ENCODE results near the gene TTC12. TPM values are rescaled to one million over a fixed set of nuclear protein-coding genes. Genes with fewer than 3 reads are reported as not detected.

TTC12 gene, protein sequence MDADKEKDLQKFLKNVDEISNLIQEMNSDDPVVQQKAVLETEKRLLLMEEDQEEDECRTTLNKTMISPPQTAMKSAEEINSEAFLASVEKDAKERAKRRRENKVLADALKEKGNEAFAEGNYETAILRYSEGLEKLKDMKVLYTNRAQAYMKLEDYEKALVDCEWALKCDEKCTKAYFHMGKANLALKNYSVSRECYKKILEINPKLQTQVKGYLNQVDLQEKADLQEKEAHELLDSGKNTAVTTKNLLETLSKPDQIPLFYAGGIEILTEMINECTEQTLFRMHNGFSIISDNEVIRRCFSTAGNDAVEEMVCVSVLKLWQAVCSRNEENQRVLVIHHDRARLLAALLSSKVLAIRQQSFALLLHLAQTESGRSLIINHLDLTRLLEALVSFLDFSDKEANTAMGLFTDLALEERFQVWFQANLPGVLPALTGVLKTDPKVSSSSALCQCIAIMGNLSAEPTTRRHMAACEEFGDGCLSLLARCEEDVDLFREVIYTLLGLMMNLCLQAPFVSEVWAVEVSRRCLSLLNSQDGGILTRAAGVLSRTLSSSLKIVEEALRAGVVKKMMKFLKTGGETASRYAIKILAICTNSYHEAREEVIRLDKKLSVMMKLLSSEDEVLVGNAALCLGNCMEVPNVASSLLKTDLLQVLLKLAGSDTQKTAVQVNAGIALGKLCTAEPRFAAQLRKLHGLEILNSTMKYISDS
- polyA plus RNA-seq: 9.8 TPM

DNA sequence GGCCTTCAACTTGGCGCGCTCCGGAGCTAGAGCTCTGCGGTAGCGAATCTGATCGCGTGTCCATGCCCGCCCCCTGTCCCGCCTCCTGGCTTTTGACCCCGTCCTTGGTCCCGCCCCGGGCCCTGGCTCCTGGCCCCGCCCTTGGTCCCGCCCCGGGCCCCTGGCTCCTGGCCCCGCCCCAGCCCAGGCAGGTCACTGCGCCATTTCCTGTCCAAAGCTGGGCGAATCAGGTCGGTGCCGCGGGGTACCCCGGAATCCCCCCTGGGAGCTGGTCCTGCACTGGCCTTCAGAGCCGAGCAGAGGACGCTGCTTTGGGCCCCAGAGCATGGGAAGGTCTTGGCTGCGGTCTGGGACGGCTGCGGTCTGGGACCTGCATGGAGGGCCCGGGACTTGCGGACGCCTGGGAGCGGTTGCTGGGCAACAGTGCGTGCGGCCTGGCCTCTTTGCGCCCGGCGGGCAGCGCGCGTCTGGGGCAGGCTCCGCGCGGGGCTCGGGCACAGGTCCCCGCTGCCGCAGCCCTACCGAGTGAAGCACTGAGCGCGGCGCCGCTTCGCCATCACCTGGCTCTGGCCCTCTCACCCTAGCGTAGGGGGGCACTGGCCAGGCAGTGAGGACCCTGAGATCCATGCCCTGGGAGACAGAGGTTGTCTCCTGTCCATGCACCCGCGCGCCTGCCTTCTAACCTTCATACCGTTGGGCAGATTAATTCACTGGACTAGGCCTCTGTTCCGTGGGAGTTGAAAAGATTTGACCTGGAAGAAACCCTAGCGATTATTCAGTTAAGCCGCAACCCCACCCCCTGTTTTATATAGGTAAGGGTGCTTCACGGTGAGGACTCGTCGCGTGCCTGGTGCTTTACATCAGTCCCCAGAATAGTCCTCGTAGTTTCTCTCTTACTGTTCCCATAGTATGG lies at the start of gene TTC12:
Gene TTC12 (plus strand): TSS at position 195 of the 913 bp plus-strand sequence. CDS start 1,675 bp downstream, outside the sequence.
- Mint-ChIP-seq H3K4me1 (peaks cover 14 to 27% (median 17%) of the 10 kb centered on the region in 3 donors), H3K4me3 (peak within 1 kb of the TSS; percentile 82 to 92 (median 87)), H3K27ac (peak within 1 kb of the TSS; percentile 69 to 91 (median 76)), H3K9me3 (no peaks in the 10 kb centered on the region), H3K36me3 (peaks cover 9% of the 10 kb centered on the region), H3K27me3 (no peaks in the 10 kb centered on the region)

DNA sequence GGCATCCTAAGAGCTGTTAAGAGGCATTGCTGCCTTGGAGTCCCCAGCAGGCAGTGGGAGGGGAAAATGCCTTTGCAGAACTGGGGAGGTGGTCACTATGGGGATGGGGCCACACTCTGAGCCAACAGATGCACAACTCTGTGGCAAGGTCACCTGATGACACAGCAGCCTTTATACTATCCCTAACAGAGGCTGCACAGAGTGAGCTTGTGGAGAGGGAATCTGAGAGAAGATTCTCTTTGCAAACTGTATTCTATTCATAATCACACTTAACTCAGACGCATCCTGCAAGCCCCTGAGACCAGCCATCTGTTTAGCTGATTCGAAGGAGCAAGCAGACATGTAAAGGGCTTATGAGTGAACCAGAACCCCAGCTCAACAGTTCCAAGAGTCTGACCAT lies 49.0 kb upstream of the TTC12 start:
- H3K27me3 Mint-ChIP-seq: peaks cover 13% of the 10 kb centered on the region
- no peaks in the 10 kb centered on the region for H3K9me3 Mint-ChIP-seq
- no peak overlapping the region for H3K27ac Mint-ChIP-seq
- no peaks in the 10 kb centered on the region for H3K36me3 Mint-ChIP-seq
- H3K4me3 Mint-ChIP-seq: no peak overlapping the region
- H3K4me1 Mint-ChIP-seq: peaks cover 0 to 8% (median 0%) of the 10 kb centered on the region in 3 donors

DNA sequence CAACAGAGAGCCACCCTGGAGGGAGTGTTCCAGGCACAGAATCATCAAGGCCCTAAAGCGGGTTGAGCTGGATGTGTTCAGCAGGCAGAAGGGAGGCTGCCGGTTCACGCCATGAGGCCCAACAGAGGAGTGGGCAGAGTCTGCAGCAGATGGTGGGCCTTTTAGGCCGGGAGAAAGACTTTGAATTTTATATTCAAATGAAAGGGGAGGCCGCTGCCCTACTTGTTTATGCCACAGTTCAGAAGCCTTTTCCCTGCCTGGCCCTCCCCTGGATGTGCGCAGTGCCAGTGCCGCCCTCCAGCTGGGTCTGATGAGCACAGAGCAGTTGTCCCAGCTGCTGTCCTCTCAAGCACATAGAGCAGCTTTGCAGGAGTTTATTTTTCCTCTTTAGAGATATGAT lies 46.9 kb upstream of the TTC12 start:
- H3K27ac Mint-ChIP-seq: no peak overlapping the region
- H3K36me3 Mint-ChIP-seq: no peaks in the 10 kb centered on the region
- H3K4me3 Mint-ChIP-seq: no peak overlapping the region
- peaks cover 0 to 5% (median 0%) of the 10 kb centered on the region in 3 donors for H3K4me1 Mint-ChIP-seq
- H3K9me3 Mint-ChIP-seq: no peaks in the 10 kb centered on the region
- peaks cover 12% of the 10 kb centered on the region for H3K27me3 Mint-ChIP-seq

GRCh38 chr11:113269096-113269495 lies 45.3 kb upstream of the TTC12 start:
- H3K4me3 Mint-ChIP-seq: no peak overlapping the region
- no peaks in the 10 kb centered on the region for H3K36me3 Mint-ChIP-seq
- H3K4me1 Mint-ChIP-seq: no peaks in the 10 kb centered on the region
- H3K27me3 Mint-ChIP-seq: peaks cover 10% of the 10 kb centered on the region
- H3K27ac Mint-ChIP-seq: no peak overlapping the region
- no peaks in the 10 kb centered on the region for H3K9me3 Mint-ChIP-seq

DNA sequence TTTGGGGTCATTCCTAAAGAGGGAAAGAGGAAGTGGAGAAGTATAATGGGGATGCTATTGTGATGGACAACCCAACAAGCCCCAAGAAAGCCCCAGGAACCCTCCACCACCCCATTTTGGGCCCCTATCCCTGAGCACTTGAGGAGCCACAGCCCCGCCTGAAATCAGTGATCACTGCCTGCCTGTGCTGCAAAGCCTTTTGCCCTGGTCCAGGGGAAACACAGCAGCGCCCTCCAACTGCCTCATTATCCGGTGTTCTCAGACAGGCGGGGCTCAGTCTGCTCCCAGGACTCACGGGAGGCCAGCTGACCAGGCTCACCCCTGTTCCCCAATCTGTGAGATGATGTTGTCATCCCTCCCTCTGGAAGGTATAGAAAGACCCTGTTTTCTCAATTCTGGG lies 44.7 kb upstream of the TTC12 start:
- Mint-ChIP-seq H3K9me3 (no peaks in the 10 kb centered on the region), H3K36me3 (no peaks in the 10 kb centered on the region), H3K27me3 (peaks cover 10% of the 10 kb centered on the region), H3K4me3 (no peak overlapping the region), H3K4me1 (no peaks in the 10 kb centered on the region), H3K27ac (peak overlapping the region in 1 of 3 donors; percentile 76)

DNA sequence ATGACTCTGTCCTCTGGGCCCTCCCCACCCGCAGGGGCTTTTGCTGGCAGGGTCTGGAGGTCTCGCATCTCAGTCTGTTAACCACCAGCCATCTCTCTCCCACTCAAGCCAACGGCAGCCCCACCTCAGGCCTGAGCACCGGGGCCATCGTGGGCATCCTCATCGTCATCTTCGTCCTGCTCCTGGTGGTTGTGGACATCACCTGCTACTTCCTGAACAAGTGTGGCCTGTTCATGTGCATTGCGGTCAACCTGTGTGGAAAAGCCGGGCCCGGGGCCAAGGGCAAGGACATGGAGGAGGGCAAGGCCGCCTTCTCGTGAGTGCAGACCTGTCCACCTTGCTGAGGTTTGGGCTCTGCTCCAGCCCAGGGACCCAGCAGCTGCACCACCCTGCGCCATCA lies 44.3 kb upstream of the TTC12 start:
- no peaks in the 10 kb centered on the region for H3K9me3 Mint-ChIP-seq
- H3K27ac Mint-ChIP-seq: no peak overlapping the region
- H3K4me3 Mint-ChIP-seq: no peak overlapping the region
- H3K27me3 Mint-ChIP-seq: peaks cover 10% of the 10 kb centered on the region
- H3K36me3 Mint-ChIP-seq: no peaks in the 10 kb centered on the region
- no peaks in the 10 kb centered on the region for H3K4me1 Mint-ChIP-seq

DNA sequence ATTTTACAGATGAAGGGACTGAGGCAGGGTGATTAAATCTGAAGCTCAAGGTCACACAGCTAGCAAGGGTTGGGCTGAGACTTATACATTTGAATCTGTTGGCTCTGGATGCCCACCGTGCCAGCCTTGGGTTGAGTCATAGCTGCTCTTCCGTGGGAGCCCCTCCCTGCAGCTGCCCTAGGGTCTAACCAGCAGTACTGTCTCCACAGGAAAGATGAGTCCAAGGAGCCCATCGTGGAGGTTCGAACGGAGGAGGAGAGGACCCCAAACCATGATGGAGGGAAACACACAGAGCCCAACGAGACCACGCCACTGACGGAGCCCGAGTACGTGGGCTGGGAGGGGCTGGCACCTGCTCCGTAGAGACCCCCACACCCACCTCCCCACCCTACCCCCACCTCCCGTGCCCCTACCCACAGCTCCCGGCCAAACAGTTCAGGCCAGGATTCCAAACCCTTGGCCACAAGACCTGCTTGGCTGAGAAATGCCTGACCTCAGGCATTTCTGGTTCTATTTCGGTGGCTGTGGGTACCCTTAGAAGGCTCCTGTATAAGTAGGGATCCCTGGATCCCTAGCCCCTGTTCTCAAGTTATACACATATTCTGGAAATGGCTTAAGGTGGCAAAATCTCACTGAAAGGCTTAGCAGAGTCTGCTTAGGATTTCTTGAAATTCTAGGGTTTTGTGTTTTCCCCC lies 42.7 kb upstream of the TTC12 start:
- Mint-ChIP-seq H3K4me3 (peak overlapping the region in 1 of 4 donors; percentile 39), H3K27me3 (peaks cover 10% of the 10 kb centered on the region), H3K36me3 (no peaks in the 10 kb centered on the region)

GRCh38 chr11:113272281-113272680 lies 42.1 kb upstream of the TTC12 start:
- Mint-ChIP-seq H3K27me3 (peaks cover 8% of the 10 kb centered on the region), H3K27ac (no peak overlapping the region), H3K4me3 (peak overlapping the region in 1 of 4 donors; percentile 39), H3K36me3 (no peaks in the 10 kb centered on the region), H3K4me1 (no peaks in the 10 kb centered on the region), H3K9me3 (no peaks in the 10 kb centered on the region)

More for the DNA sequence above, 42.7 kb upstream of the TTC12 start:
- no peaks in the 10 kb centered on the region for H3K4me1 Mint-ChIP-seq
- no peaks in the 10 kb centered on the region for H3K9me3 Mint-ChIP-seq
- H3K27ac Mint-ChIP-seq: no peak overlapping the region

DNA sequence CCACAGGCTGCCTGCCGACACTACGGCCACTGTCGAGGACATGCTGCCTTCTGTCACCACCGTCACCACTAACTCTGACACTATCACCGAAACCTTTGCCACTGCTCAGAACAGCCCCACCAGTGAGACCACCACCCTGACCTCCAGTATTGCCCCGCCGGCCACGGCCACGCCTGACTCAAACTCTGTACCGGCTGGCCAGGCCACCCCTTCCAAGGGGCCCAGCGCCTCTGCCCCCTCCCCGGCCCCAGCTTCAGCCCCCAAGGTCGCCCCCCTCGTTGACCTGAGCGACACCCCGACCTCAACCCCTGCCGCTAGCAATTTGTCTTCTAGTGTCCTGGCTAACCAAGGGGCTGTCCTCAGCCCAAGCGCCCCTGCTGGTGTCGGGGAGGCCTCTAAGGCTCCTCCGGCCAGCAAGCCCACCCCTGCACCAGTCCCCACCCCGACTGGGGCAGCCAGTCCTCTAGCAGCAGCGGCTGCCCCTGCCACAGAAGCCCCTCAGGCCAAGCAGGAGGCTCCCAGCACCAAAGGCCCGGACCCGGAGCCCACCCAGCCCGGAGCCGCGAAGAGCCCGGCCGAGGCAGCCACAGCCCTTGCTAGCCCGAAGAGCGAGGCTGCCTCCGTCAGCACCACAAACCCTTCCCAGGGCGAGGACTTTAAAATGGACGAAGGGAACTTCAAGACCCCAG lies 41.3 kb upstream of the TTC12 start:
- peaks cover 8% of the 10 kb centered on the region for H3K27me3 Mint-ChIP-seq
- no peak overlapping the region for H3K4me3 Mint-ChIP-seq
- peak overlapping the region in 1 of 3 donors; percentile 41 for H3K27ac Mint-ChIP-seq
- H3K9me3 Mint-ChIP-seq: no peaks in the 10 kb centered on the region
- no peaks in the 10 kb centered on the region for H3K36me3 Mint-ChIP-seq
- H3K4me1 Mint-ChIP-seq: no peaks in the 10 kb centered on the region

DNA sequence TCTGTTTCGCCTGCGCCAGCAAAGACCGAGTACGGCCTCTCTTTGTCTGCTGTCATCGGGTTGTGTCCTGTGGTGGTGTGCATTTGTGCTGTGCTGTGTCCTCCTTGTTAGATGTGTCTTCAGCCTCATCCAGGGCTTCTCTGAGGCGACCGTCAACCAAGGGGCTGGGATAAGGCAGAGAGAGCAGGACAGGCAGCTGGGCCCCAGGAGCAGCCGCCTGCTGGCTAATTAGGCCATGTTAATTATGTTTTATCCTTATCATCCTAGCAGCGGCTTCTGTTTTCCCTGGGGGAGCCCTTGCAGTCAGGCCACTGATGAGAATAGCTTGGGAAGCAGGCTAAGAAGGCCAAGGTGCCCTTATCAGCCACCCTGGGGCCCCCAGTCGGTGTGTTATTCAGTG lies 40.7 kb upstream of the TTC12 start:
- H3K27ac Mint-ChIP-seq: no peak overlapping the region
- H3K9me3 Mint-ChIP-seq: no peaks in the 10 kb centered on the region
- no peaks in the 10 kb centered on the region for H3K4me1 Mint-ChIP-seq
- no peak overlapping the region for H3K4me3 Mint-ChIP-seq
- H3K36me3 Mint-ChIP-seq: no peaks in the 10 kb centered on the region
- H3K27me3 Mint-ChIP-seq: peaks cover 8% of the 10 kb centered on the region

- Mint-ChIP-seq H3K27ac (peak overlapping the region in 1 of 3 donors; percentile 39), H3K36me3 (peaks cover 3% of the 10 kb centered on the region), H3K4me3 (no peak overlapping the region), H3K9me3 (no peaks in the 10 kb centered on the region), H3K27me3 (peaks cover 5% of the 10 kb centered on the region), H3K4me1 (no peaks in the 10 kb centered on the region)
Measured at GRCh38 chr11:113274713-113275582, 39.4 kb upstream of the TTC12 start.

GRCh38 chr11:113275602-113276001 lies 38.8 kb upstream of the TTC12 start:
- H3K4me1 Mint-ChIP-seq: no peaks in the 10 kb centered on the region
- H3K36me3 Mint-ChIP-seq: peaks cover 3% of the 10 kb centered on the region
- H3K27ac Mint-ChIP-seq: no peak overlapping the region
- H3K27me3 Mint-ChIP-seq: no peaks in the 10 kb centered on the region
- H3K9me3 Mint-ChIP-seq: no peaks in the 10 kb centered on the region
- no peak overlapping the region for H3K4me3 Mint-ChIP-seq

GRCh38 chr11:113276466-113276865 lies 37.9 kb upstream of the TTC12 start:
- Mint-ChIP-seq H3K9me3 (no peaks in the 10 kb centered on the region), H3K36me3 (peaks cover 3% of the 10 kb centered on the region), H3K27ac (no peak overlapping the region), H3K27me3 (no peaks in the 10 kb centered on the region), H3K4me1 (no peaks in the 10 kb centered on the region), H3K4me3 (no peak overlapping the region)

Data from IgD-negative memory B cell (primary cell).